ENCODE measurements around the gene TUBB1. TPM values are rescaled to one million over a fixed set of nuclear protein-coding genes. Genes with fewer than 3 reads are reported as not detected.

The TUBB1 gene
- total and polyA plus RNA-seq, 2 of the 13 experiments (the other 11 are each of a cell fraction or from before 2014, with no cell fraction given), result 0.11 to 57.6 TPM

GRCh38 chr20:58993332-58994248 is 25.6 kb upstream of the TUBB1 start:
- POLR2A ChIA-PET, result interaction anchor here (0.9 to 2.4 kb wide), 8 partner anchors 9 to 104 kb away, joined by 3 to 11 read pairs (median 6); partner anchors contain the start of gene ATP5F1E

More at GRCh38 chr20:58993332-58994248, 25.6 kb upstream of the TUBB1 start:
- Histone ChIP-seq H3K36me3 (replicated peaks in 1 of 2; ENCODE audit: control insufficient read depth in 1 of 2, insufficient read depth in 2 of 2, low read length in 2 of 2) (peaks cover 46 to 67% of the 10 kb centered on the region in 2 experiments), H3K9me3 (ENCODE audit: low read length) (no peaks in the 10 kb centered on the region), H3K4me3 (replicated peaks in 1 of 3; ENCODE audit: insufficient read depth in 1 of 3, low read depth in 2 of 3, low read length in 3 of 3) (no peak overlapping the region), H3K27me3 (ENCODE audit: control insufficient read depth in 1 of 2, insufficient read depth in 2 of 2, low read length in 2 of 2) (no peaks in the 10 kb centered on the region), H2AFZ (ENCODE audit: low read length) (no peak overlapping the region), H3K27ac (ENCODE audit: extremely low read length, insufficient read depth, low read length) (no peak overlapping the region), H4K20me1 (ENCODE audit: insufficient read depth, low read length) (no peaks in the 10 kb centered on the region), H3K9ac (ENCODE audit: insufficient read depth, low read depth, low read length) (no peak overlapping the region), H3K4me2 (ENCODE audit: low read depth, low read length) (no peak overlapping the region), H3K79me2 (ENCODE audit: insufficient read depth, low read length) (no peaks in the 10 kb centered on the region), H3K4me1 (ENCODE audit: insufficient read depth, low read length) (peaks cover 67% of the 10 kb centered on the region)
- no peak for FAIRE-seq
- CTCF ChIA-PET (ENCODE audit: low intra/inter-chr PET ratio, low total read pairs), result no interaction called here
- no peak for ATAC-seq
- 96% methylated on average over 23 of the region's 23 CpGs for WGBS (ENCODE audit: low lambda C conversion rate)
- intact Hi-C loops (cut with micrococcal nuclease; ENCODE audit: unreplicated experiment) (no loop called here), in situ Hi-C loops (cut with HindIII; ENCODE audit: extremely low pct_ligation_motif_present, low pct_unique_long_range_greater_than_20kb) (no loop called here)
- no peak for TF ChIP-seq ZNF646 (CRISPR knock-in tag; IDR thresholded peaks at IDR 0.05)
- TF ChIP-seq RBM22 (optimal IDR thresholded peaks at IDR 0.05; ENCODE audit: low read length), result peak; percentile 29
- no peak for TF ChIP-seq PRPF4 (IDR thresholded peaks at IDR 0.05; ENCODE audit: low read depth, low read length, poor library complexity, severe bottlenecking)
- TF ChIP-seq ATRX (CRISPR knock-in tag; IDR thresholded peaks at IDR 0.05; ENCODE audit: borderline replicate concordance), result no peak
- no peak for TF ChIP-seq MTF1 (CRISPR knock-in tag; IDR thresholded peaks at IDR 0.05)
- 0 out of 2 replicates have a peak, but pooled peaks have one; percentile 4 for TF ChIP-seq TBX2 (CRISPR knock-in tag; IDR thresholded peaks at IDR 0.05; ENCODE audit: borderline replicate concordance)
- TF ChIP-seq SIX4 (CRISPR knock-in tag; IDR thresholded peaks at IDR 0.05), result 0 out of 2 replicates have a peak, but pooled peaks have one; percentile 49
- TF ChIP-seq ZBTB38 (CRISPR knock-in tag; IDR thresholded peaks at IDR 0.05), result peak; percentile 33; the same call in 1 of the 2 replicates
- TF ChIP-seq CTCF (CRISPR knock-in tag; IDR thresholded peaks at IDR 0.05), result no peak
- TF ChIP-seq ZXDC (CRISPR knock-in tag; IDR thresholded peaks at IDR 0.05), result peak; percentile 19; the same call in 1 of the 2 replicates
- no peak for TF ChIP-seq CHD2 (IDR thresholded peaks at IDR 0.05; ENCODE audit: low read depth, low read length)
- no peak for TF ChIP-seq KDM6A (CRISPR knock-in tag; IDR thresholded peaks at IDR 0.05; ENCODE audit: low read depth)
- no peak for DNase-seq (ENCODE audit: low spot score)
- BruUV-seq (replicated peaks), result no TSS peak
